ENCODE results near the gene CCDC28B.

CCDC28B gene

DNA sequence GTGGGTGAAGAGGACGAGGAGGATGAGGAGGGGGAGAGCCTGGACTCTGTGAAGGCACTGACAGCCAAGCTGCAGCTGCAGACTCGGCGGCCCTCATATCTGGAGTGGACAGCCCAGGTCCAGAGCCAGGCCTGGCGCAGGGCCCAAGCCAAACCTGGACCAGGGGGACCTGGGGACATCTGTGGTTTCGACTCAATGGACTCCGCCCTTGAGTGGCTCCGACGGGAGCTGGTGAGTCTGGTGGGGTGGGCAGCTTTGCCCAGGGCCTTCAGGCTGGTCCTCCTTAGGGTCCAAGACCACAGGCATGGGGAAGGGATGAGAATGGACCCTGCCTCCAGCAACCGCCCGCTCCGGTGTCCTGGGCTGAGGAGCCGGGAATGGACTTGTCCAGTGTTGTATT is 47.1 kb downstream of the CCDC28B start:
- Histone ChIP-seq H3K27me3 (ENCODE audit: insufficient read depth, insufficient read length) (no peaks in the 10 kb centered on the region), H3K9ac (ENCODE audit: insufficient read length, low read depth) (peak overlapping the region; percentile 38), H3K4me3 (ENCODE audit: insufficient read length, low read depth) (no peak overlapping the region), H3K9me3 (ENCODE audit: insufficient read depth, low read length) (no peaks in the 10 kb centered on the region), H3K36me3 (ENCODE audit: insufficient read depth, insufficient read length, low read length) (no peaks in the 10 kb centered on the region), H3K4me1 (ENCODE audit: insufficient read depth, insufficient read length) (peaks cover 40% of the 10 kb centered on the region)
- TF ChIP-seq ZNF274 (IDR thresholded peaks at IDR 0.05; ENCODE audit: low read depth, low read length) (no peak), YY1 (IDR thresholded peaks at IDR 0.05; ENCODE audit: insufficient read depth, insufficient read length) (no peak), SUZ12 (IDR thresholded peaks at IDR 0.05; ENCODE audit: extremely low read depth, insufficient read depth, insufficient read length) (no peak)
- no peak for DNase-seq (ENCODE audit: low read depth, low spot score)

DNA sequence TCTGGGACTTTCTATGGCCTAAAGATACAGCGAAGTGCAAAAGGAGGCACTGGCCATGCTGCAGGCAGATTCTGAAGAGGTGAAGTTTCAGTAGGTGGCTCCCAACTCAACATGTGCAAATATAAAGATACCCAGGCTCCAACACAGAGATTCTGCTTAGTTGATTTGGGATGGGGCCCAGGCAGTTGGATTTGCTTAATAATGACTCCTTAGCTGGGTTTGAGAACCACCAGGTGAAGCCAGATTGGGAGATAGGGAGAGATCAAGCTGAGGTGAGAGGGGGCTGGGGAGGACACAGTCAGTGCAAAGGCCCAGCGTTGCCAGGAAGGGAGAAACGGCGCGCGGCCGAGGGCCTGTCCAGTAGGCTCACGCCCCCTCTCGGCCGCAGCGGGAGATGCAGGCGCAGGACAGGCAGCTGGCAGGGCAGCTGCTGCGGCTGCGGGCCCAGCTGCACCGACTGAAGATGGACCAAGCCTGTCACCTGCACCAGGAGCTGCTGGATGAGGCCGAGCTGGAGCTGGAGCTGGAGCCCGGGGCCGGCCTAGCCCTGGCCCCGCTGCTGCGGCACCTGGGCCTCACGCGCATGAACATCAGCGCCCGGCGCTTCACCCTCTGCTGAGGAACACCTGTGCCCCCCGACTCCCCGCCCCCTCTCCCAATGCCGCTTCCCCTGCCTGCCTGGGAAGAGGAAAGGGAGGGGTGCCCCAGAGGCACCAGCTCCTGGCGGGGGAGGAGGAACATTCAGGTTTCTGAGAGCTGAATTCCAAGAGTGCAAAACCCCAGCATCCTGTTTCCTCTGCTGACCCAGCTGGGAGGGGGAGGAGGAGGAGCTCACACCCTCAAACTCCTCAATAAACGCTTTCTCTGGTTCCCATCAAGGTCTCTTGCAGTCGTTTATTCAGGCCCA is 47.8 kb downstream of the CCDC28B start:
- no peaks in the 10 kb centered on the region for H3K27me3 ChIP-seq (ENCODE audit: insufficient read depth, insufficient read length)
- H3K4me1 ChIP-seq (ENCODE audit: insufficient read depth, insufficient read length), result peaks cover 38% of the 10 kb centered on the region
- peak overlapping the region; percentile 31 for H3K4me3 ChIP-seq (ENCODE audit: insufficient read length, low read depth)
- peak overlapping the region; percentile 53 for H3K9ac ChIP-seq (ENCODE audit: insufficient read length, low read depth)
- TF ChIP-seq YY1 (IDR thresholded peaks at IDR 0.05; ENCODE audit: insufficient read depth, insufficient read length) (no peak), ZNF274 (IDR thresholded peaks at IDR 0.05; ENCODE audit: low read depth, low read length) (no peak), SUZ12 (IDR thresholded peaks at IDR 0.05; ENCODE audit: extremely low read depth, insufficient read depth, insufficient read length) (no peak)
- no peaks in the 10 kb centered on the region for H3K36me3 ChIP-seq (ENCODE audit: insufficient read depth, insufficient read length, low read length)
- peak; percentile 90 for DNase-seq (ENCODE audit: low read depth, low spot score)
- no peaks in the 10 kb centered on the region for H3K9me3 ChIP-seq (ENCODE audit: insufficient read depth, low read length)

DNA sequence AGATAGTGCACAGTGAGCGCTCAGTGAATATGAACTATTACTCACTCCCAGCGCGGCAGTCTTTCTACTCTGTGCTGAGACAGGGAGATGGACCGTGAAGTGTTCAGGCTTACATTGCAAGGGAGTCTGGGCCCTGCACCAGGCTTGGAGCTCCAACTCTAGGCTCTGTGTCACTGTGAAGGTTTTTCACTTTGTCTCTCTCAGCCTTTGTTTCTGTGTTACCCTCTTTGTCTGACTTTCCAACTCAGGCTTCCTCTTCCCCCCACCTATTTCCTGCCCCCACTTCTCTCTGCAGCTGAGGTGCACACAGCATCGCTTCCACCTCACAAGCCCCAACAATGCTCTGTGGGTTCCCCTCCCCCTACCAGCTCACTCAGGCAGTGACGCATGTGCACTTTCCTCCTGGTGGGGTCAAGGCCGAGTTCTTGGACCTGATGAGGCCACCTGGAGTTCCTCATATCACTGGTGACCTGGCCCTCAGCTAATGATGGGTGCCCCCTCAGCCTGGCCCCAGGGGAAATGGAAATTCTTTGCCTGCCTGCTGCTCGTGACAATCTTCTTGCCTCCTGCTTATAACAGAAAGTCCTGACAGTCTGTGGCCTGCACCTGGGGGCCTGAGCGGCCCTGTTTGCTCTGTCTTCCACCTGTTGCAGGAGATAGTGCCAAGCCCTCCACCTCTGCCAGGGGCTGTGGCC is 49.6 kb downstream of the CCDC28B start:
- Histone ChIP-seq H3K4me3 (ENCODE audit: insufficient read length, low read depth) (no peak overlapping the region), H3K4me1 (ENCODE audit: insufficient read depth, insufficient read length) (peaks cover 38% of the 10 kb centered on the region), H3K9me3 (ENCODE audit: insufficient read depth, low read length) (no peaks in the 10 kb centered on the region), H3K9ac (ENCODE audit: insufficient read length, low read depth) (peak overlapping the region; percentile 23), H3K27me3 (ENCODE audit: insufficient read depth, insufficient read length) (no peaks in the 10 kb centered on the region), H3K36me3 (ENCODE audit: insufficient read depth, insufficient read length, low read length) (no peaks in the 10 kb centered on the region)
- DNase-seq (ENCODE audit: low read depth, low spot score), result no peak
- TF ChIP-seq SUZ12 (IDR thresholded peaks at IDR 0.05; ENCODE audit: extremely low read depth, insufficient read depth, insufficient read length), result no peak
- no peak for TF ChIP-seq ZNF274 (IDR thresholded peaks at IDR 0.05; ENCODE audit: low read depth, low read length)
- no peak for TF ChIP-seq YY1 (IDR thresholded peaks at IDR 0.05; ENCODE audit: insufficient read depth, insufficient read length)

DNA sequence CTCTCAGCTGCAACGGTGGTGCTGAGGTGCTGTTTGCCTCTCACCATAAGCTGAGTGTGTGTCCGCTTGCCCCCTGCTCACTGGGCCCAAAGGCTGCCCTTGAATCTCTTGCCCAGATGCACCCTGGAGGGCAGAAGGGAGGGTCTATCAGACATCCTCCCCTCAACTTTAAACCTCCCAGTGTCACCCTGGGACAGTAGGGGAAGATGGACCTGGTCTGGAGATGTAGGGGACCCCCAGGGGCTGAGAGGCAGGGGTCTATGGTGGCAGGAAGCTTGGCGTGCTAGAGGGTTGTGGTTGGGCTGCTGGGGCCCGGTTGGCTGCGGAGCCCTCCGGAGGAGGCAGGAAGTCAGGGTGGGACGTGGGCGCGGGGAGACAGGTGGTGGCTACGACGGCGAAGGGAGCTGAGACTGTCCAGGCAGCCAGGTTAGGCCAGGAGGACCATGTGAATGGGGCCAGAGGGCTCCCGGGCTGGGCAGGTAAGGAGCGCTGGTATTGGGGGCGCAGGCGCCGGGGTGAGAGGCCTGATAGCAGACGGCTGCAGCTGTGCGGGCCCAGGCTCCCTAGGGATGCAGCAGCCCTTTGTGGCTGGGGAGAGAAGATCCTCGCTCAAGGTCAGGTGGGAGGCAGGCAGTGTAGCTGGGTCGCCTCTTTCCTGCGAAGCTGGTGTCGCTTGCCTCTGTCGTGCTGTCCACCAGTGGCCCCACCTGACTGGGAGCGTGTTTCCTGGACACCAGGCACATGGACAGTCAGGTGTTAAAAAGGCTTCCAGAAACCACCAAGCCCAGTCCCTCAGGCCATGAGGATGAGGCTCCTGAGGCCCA is 50.7 kb downstream of the CCDC28B start, which contains the start of gene LCK:
LCK (plus strand) TSS at position 373 of the 824 bp plus-strand sequence. CDS start 23,065 bp downstream, outside the sequence.
- no peak within 1 kb of the TSS for H3K4me3 ChIP-seq (ENCODE audit: insufficient read length, low read depth)
- no peaks in the 10 kb centered on the region for H3K9me3 ChIP-seq (ENCODE audit: insufficient read depth, low read length)
- H3K4me1 ChIP-seq (ENCODE audit: insufficient read depth, insufficient read length), result peaks cover 38% of the 10 kb centered on the region
- TF ChIP-seq YY1 (IDR thresholded peaks at IDR 0.05; ENCODE audit: insufficient read depth, insufficient read length), result no peak
- no peaks in the 10 kb centered on the region for H3K27me3 ChIP-seq (ENCODE audit: insufficient read depth, insufficient read length)
- no peaks in the 10 kb centered on the region for H3K36me3 ChIP-seq (ENCODE audit: insufficient read depth, insufficient read length, low read length)
- peak within 1 kb of the TSS; percentile 23 for H3K9ac ChIP-seq (ENCODE audit: insufficient read length, low read depth)
- no peak for DNase-seq (ENCODE audit: low read depth, low spot score)

All from NT2/D1 (cell line).